Glutamatergic neuron (in vitro differentiated cells): Measurements from ENCODE around the gene PARP14. TPM values are rescaled to one million over a fixed set of nuclear protein-coding genes. Genes with fewer than 3 reads are reported as not detected.

Experiments used
- DNase-seq: peaks from one replicate; pipeline ENCODE4 v3.0.0; 2022
- H3K27ac Mint-ChIP-seq: one replicate; pipeline ENCODE4 v1.8.0; 2020; ENCODE audit warnings: mild to moderate bottlenecking, mixed read lengths, inconsistent platforms; ENCODE audit not compliant: unreplicated experiment
- H3K27me3 Mint-ChIP-seq: one replicate; pipeline ENCODE4 v1.8.0; 2020; ENCODE audit warnings: mild to moderate bottlenecking, moderate library complexity, mixed read lengths, inconsistent platforms; ENCODE audit not compliant: unreplicated experiment
- H3K36me3 Mint-ChIP-seq: one replicate; pipeline ENCODE4 v1.8.0; 2020; ENCODE audit warnings: mild to moderate bottlenecking, mixed read lengths, inconsistent platforms; ENCODE audit not compliant: unreplicated experiment
- H3K4me1 Mint-ChIP-seq: one replicate; pipeline ENCODE4 v1.8.0; 2020; ENCODE audit warnings: mild to moderate bottlenecking, low read depth, mixed read lengths, inconsistent platforms; ENCODE audit not compliant: unreplicated experiment
- H3K4me3 Mint-ChIP-seq: one replicate; pipeline ENCODE4 v1.8.0; 2020; ENCODE audit warnings: mild to moderate bottlenecking, mixed read lengths, inconsistent platforms; ENCODE audit not compliant: unreplicated experiment
- H3K9me3 Mint-ChIP-seq: one replicate; pipeline ENCODE4 v1.8.0; 2020; ENCODE audit warnings: mild to moderate bottlenecking, moderate library complexity, mixed read lengths, inconsistent platforms; ENCODE audit not compliant: unreplicated experiment
- long read RNA-seq: library from polyadenylated mRNA; unstranded; transcript quantifications from one replicate; pipeline ENCODE4 v2.0.0, GENCODE V29; 2020; ENCODE audit not compliant: unreplicated experiment
- total RNA-seq: library from RNA; stranded (reverse); fragmentation: NEBNext Ultra II Directional; extraction: Animal tissue kit (Norgen Biotek cat#: 25700); gene quantifications from one replicate; pipeline ENCODE4 v1.2.1, GENCODE V29; 2021; ENCODE audit not compliant: unreplicated experiment
- TF ChIP-seq, protein P1 (sequence below): fragments of 200-600 bp; sonication (generic); IDR thresholded peaks from one replicate; pipeline ENCODE4 v1.5.0; 2021; ENCODE audit not compliant: partially characterized antibody, unreplicated experiment

PARP14 gene
- 0.05 TPM for total RNA-seq
- long read RNA-seq: 0 reads

- peaks cover 22% of the 10 kb centered on the region for H3K27me3 Mint-ChIP-seq
- no peaks in the 10 kb centered on the region for H3K36me3 Mint-ChIP-seq
- H3K4me1 Mint-ChIP-seq: peaks cover 4% of the 10 kb centered on the region
- H3K27ac Mint-ChIP-seq: no peak within 1 kb of the TSS
- H3K9me3 Mint-ChIP-seq: peaks cover 2% of the 10 kb centered on the region
- no peak for DNase-seq
- TF ChIP-seq, protein P1, sequence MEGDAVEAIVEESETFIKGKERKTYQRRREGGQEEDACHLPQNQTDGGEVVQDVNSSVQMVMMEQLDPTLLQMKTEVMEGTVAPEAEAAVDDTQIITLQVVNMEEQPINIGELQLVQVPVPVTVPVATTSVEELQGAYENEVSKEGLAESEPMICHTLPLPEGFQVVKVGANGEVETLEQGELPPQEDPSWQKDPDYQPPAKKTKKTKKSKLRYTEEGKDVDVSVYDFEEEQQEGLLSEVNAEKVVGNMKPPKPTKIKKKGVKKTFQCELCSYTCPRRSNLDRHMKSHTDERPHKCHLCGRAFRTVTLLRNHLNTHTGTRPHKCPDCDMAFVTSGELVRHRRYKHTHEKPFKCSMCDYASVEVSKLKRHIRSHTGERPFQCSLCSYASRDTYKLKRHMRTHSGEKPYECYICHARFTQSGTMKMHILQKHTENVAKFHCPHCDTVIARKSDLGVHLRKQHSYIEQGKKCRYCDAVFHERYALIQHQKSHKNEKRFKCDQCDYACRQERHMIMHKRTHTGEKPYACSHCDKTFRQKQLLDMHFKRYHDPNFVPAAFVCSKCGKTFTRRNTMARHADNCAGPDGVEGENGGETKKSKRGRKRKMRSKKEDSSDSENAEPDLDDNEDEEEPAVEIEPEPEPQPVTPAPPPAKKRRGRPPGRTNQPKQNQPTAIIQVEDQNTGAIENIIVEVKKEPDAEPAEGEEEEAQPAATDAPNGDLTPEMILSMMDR: no peak
- H3K4me3 Mint-ChIP-seq: peak within 1 kb of the TSS; percentile 81
Observed at GRCh38 chr3:122680475-122681283, at the start of gene PARP14. PARP14 (plus strand) TSS chr3:122680839; CDS start chr3:122680884, 45 bp downstream.

DNA sequence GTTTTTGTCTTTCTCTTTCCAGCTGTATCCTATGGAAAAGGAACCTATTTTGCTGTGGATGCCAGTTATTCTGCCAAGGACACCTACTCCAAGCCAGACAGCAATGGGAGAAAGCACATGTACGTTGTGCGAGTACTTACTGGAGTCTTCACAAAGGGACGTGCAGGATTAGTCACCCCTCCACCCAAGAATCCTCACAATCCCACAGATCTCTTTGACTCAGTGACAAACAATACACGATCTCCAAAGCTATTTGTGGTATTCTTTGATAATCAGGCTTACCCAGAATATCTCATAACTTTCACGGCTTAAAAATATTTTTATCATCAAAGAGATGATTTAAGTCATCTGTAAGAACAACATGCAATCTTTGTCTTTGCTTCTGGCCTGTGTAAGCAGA is 44.9 kb upstream of the PARP14 start:
- TF ChIP-seq, protein P1: no peak
- no peaks in the 10 kb centered on the region for H3K4me1 Mint-ChIP-seq
- peaks cover 4% of the 10 kb centered on the region for H3K36me3 Mint-ChIP-seq
- H3K9me3 Mint-ChIP-seq: no peaks in the 10 kb centered on the region
- H3K4me3 Mint-ChIP-seq: no peak overlapping the region
- H3K27me3 Mint-ChIP-seq: no peaks in the 10 kb centered on the region
- no peak for DNase-seq
- H3K27ac Mint-ChIP-seq: no peak overlapping the region

GRCh38 chr3:122636697-122637096 is 43.9 kb upstream of the PARP14 start:
- Mint-ChIP-seq H3K36me3 (peaks cover 4% of the 10 kb centered on the region), H3K9me3 (no peaks in the 10 kb centered on the region), H3K27ac (no peak overlapping the region), H3K4me3 (no peak overlapping the region), H3K27me3 (no peaks in the 10 kb centered on the region), H3K4me1 (no peaks in the 10 kb centered on the region)
- DNase-seq: no peak
- TF ChIP-seq, protein P1: no peak

- H3K27ac Mint-ChIP-seq: no peak overlapping the region
Observed at GRCh38 chr3:122640437-122640999, 40.1 kb upstream of the PARP14 start.

More at GRCh38 chr3:122640437-122640999, 40.1 kb upstream of the PARP14 start:
- no peaks in the 10 kb centered on the region for H3K4me1 Mint-ChIP-seq
- TF ChIP-seq, protein P1: no peak
- no peak for DNase-seq
- H3K4me3 Mint-ChIP-seq: no peak overlapping the region
- H3K27me3 Mint-ChIP-seq: no peaks in the 10 kb centered on the region
- H3K36me3 Mint-ChIP-seq: no peaks in the 10 kb centered on the region
- H3K9me3 Mint-ChIP-seq: no peaks in the 10 kb centered on the region
